Stimulated activated CD8-positive, alpha-beta memory T cell treated with anti-CD3 and anti-CD28 coated beads, Interleukin-4, amount 100 ng/mL, for 4 hours (primary cell): Measurements from ENCODE around the gene ISX.

Experiments
- DNase-seq, 2 donors: peaks; one replicate each; pipeline ENCODE4 v3.0.0-alpha.2; 2020; ENCODE audit warnings: low read depth in 2 of 2, low spot score in 1 of 2

ISX gene

GRCh38 chr22:35109616-35110015 is 43.7 kb downstream of the ISX start:
- no peak for DNase-seq

- no peak for DNase-seq
These were observed 45.3 kb downstream of the ISX start for GRCh38 chr22:35111244-35111643.

- no peak for DNase-seq
These were observed 47.4 kb downstream of the ISX start for GRCh38 chr22:35113341-35113740.

- no peak for DNase-seq
These were observed 48.4 kb downstream of the ISX start for GRCh38 chr22:35114131-35114980.

- no peak for DNase-seq
These were observed 49.6 kb downstream of the ISX start for GRCh38 chr22:35115515-35115914.

GRCh38 chr22:35116269-35116668 is 50.3 kb downstream of the ISX start:
- no peak for DNase-seq

GRCh38 chr22:35116817-35117216 is 50.9 kb downstream of the ISX start:
- DNase-seq: no peak

GRCh38 chr22:35119494-35119893 is 53.5 kb downstream of the ISX start:
- DNase-seq: no peak

GRCh38 chr22:35124691-35125219 is 58.8 kb downstream of the ISX start:
- no peak for DNase-seq

- DNase-seq: no peak
These were observed 61.0 kb downstream of the ISX start for GRCh38 chr22:35126993-35127392.

- no peak for DNase-seq
These were observed 62.7 kb downstream of the ISX start for GRCh38 chr22:35128637-35129036.

GRCh38 chr22:35131525-35132000 is 65.6 kb downstream of the ISX start:
- DNase-seq: no peak

GRCh38 chr22:35132568-35132967 is 66.6 kb downstream of the ISX start:
- DNase-seq: no peak

- DNase-seq: no peak
These were observed 67.9 kb downstream of the ISX start for GRCh38 chr22:35133702-35134380.

- no peak for DNase-seq
These were observed 68.7 kb downstream of the ISX start for GRCh38 chr22:35134637-35135036.

GRCh38 chr22:35135165-35135564 is 69.2 kb downstream of the ISX start:
- no peak for DNase-seq
